ENCODE measurements around the gene MOB3A. TPM values are rescaled to one million over a fixed set of nuclear protein-coding genes. Genes with fewer than 3 reads are reported as not detected.
"Not testable (repeated sequence)": the region's sequence is repeated elsewhere in the genome, so short reads cannot be mapped to it uniquely, and the experiment has no call there.

The MOB3A gene
- total RNA-seq, 1 donor from 2014 or later: 15.6 TPM

GRCh38 chr19:2089727-2090053 is 6.4 kb downstream of the MOB3A start:
- intact Hi-C loops (cut with DNase I): no loop called here
- ATAC-seq (ENCODE audit: poor library complexity): no peak
- no peak for DNase-seq

- intact Hi-C loops (cut with DNase I): no loop called here
- DNase-seq: no peak
- no peak for ATAC-seq (ENCODE audit: poor library complexity)
Measured at GRCh38 chr19:2089001-2089711, 7.0 kb downstream of the MOB3A start.

DNA sequence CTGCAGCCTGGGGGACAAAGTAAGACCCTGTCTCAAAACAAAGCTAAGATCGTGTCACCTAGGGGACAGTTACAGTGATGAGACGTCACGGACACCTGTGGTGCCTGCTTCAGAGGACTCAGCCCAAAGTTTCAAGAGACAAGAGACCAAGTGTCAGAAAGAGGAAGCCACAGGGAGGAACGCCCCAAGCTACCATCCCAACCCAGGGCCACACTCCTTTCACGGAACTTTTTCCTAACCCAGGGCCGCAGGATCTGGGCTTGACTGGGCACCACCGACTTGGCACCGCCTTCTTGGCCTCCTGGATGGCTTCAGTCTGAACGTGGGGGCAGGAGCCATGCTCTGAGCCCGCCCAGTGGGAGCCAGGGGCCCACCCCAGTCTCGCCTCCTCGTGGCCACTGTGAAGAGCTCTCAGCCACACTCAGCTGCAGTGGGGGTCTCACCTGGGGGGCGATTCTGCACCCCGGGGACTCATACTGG is 8.5 kb downstream of the MOB3A start:
- no peak for DNase-seq
- intact Hi-C loops (cut with DNase I): no loop called here
- ATAC-seq (ENCODE audit: poor library complexity): peak; percentile 8

DNA sequence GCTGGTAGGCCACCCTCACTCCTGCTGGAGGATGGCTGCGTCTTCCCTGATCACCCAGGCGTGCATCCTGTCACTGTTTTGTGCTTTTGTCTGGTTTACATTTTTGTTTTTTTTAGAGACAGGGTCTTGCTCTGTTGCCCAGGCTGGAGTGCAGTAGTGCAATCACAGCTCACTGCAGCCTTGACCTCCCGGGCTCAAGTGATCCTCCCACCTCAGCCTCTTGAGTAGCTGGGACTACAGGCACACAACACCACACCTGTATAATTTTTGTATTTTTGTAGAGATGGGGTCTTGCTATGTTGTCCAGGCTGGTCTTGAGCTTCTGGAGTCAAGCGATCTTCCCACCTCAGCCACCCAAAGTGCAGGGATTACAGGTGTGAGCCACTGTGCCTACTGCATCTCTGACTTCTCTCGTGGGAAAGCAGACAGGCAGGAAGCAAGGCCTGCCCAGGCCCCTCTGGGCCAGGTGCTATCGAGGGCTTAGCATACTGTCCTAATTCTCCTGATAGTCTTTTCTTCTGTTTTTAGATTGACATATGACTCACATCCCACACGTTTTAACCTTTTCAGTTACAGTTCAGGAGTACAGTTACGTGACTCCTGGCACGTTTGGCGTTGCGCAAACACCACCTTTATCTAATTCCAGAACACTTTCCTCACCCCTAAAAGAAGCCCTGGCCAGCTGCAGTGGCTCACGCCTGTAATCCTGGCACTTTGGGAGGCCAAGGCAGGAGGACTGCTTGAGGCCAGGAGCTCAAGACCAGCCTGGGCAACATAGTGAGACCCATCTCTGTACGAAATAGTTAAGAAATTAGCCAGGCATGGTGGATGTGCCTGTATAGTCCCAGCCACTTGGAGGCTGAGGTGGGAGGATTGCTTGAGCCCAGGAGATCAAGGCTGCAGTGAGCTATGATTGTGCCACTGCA is 9.2 kb downstream of the MOB3A start:
- ATAC-seq (ENCODE audit: poor library complexity); intact Hi-C loops (cut with DNase I); DNase-seq: not testable (repeated sequence)

DNA sequence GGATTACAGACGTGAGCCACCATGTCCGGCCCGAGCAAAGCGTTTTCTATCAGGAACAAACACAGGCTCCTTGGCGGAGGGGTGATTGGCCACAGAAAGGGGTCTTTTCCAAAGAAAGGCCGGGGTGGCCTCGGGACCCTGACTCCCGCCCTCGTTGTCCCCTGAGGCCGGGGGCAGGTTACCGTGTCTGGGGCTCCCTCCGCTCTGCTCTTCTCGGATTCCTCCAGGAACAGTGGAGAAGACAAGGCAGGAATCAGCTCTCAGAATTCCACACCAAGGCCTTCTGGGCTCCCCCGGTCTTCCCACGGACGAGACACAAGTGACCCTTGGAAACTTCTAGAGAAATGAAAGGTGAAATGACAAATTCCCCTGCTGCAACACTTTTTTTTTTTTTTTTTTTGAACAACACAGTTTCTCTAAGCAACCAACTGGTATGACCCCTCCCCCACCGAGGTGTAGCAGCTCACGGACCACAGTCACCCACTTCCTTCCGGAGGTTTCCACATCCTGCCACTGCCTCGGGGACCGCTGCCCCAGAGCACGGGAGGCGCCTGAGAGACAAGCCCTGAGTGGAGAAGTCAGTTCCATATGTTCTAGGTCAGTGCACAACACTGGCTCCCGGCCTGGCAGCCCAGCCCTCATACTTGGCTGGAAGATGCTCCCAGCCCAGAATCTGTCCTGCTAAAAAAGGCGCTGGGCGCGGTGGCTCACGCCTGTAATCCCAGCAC is 11.0 kb downstream of the MOB3A start:
- intact Hi-C loops (cut with DNase I): no loop called here

GRCh38 chr19:2083174-2083854 is 12.8 kb downstream of the MOB3A start:
- ATAC-seq (ENCODE audit: poor library complexity) (peak; percentile 19), DNase-seq (no peak)
- intact Hi-C loops (cut with DNase I): no loop called here

More for the DNA sequence above, 11.0 kb downstream of the MOB3A start:
- ATAC-seq (ENCODE audit: poor library complexity) (peak; percentile 55), DNase-seq (peak; percentile 85)

- DNase-seq (no peak), ATAC-seq (ENCODE audit: poor library complexity) (peak; percentile 12)
- intact Hi-C loops (cut with DNase I): no loop called here
Measured at GRCh38 chr19:2081873-2082810, 14.0 kb downstream of the MOB3A start.

- intact Hi-C loops (cut with DNase I): no loop called here
- no peak for DNase-seq
- ATAC-seq (ENCODE audit: poor library complexity): no peak
Measured at GRCh38 chr19:2080336-2080988, 15.7 kb downstream of the MOB3A start.

DNA sequence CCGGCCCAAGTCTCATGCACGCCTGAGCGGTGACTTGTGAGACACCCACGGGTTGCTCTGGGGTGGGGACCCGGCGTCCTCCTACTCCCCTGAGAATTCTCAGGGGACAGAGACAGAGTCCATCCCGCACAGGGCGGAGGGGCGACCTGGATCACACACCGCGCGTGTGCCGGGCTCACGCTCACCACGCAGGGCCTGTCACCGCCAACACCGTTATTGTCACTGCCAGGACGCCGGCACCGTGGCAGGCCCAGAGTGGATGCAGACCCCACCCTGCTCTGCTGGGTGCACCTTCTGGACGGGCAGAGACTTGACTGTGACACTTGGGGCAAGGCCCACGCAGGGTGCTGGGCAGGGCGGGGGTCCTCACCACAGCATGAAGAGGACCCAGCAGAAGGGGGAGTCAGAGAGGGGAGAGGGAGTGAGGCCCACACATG is 16.2 kb downstream of the MOB3A start:
- ATAC-seq (ENCODE audit: poor library complexity): no peak
- intact Hi-C loops (cut with DNase I): no loop called here
- no peak for DNase-seq

- DNase-seq (no peak), ATAC-seq (ENCODE audit: poor library complexity) (no peak)
- intact Hi-C loops (cut with DNase I): no loop called here
Measured at GRCh38 chr19:2079076-2079864, 16.9 kb downstream of the MOB3A start.

DNA sequence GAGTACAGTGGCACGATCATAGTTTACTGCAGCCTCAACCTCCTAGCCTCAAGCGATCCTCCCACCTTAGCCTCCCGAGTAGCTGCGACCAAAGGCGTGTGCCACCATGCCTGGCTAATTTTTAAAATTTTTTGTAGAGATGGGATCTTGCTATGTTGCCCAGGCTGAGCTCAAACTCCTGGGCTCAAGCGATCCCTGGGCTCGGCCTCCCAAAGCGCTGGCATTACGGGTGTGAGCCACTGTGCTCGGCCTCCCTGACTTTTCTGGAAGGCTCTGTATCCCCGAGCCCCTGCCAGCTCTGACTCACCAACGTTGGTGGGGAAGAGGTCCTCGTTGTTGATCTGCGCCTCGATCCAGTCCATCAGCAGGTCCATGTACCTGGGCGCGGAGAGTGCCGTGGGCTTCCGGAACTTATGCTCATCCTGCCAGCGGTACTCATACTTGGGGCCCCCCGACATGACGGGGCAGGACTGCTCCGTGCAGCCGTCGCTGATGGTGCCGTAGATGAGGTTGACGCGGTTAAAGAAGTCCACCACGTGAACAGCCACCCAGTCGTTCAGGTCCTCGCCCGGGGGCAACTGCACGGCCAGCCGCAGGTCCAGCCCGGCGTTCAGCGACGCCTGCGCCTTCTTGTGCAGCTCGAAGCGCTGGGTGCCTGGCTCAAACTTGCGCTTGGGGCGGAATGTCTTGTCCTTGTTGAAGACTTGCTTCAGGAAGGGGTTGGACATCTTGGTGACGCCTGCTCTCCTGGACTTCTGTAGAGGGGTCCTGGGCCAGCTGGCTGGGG is 18.1 kb downstream of the MOB3A start:
- intact Hi-C loops (cut with DNase I): no loop called here
- ATAC-seq (ENCODE audit: poor library complexity): no peak
- DNase-seq: no peak

DNA sequence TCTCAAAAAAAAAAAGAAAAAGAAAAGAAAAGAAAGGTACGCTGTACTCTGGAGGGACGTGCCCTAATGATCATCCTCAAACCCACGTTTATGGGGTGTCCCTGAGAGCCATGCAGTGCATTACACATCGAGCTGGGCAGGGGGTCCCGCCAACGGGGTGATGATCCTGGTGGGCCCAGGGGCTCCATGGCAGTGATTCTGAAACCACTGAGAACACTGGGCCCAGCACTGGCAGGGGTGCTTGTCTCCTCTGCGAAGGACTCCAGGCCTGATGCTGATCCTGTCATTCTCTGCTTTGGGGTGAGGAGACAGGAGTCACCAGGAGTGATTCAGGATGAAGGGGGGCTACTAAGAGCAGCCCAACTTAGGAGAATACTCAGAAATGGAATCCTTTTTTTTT is 18.7 kb downstream of the MOB3A start:
- intact Hi-C loops (cut with DNase I): no loop called here
- ATAC-seq (ENCODE audit: poor library complexity): no peak
- no peak for DNase-seq

DNA sequence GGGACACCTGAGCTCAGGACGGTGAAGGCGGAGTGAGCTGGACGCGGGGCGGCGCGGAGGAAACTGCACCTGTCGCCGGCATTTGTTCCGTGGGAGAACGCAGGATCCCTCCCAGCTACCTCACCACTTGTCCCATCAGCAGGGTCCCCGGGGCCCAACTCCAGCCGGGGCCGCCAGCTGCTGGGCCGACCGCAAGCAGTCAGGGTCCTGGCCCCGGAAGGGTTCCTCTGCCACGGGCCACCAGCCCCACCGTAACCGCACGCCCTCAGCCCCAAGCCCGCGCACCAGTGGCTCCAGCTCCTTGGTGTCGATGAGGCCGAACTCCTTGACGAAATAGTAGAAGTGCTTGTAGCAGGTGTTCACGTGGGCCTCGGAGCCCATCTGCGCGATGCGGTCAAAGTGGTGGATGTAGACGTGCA is 19.6 kb downstream of the MOB3A start:
- no peak for DNase-seq
- ATAC-seq (ENCODE audit: poor library complexity): no peak
- intact Hi-C loops (cut with DNase I): no loop called here

- no peak for ATAC-seq (ENCODE audit: poor library complexity)
- intact Hi-C loops (cut with DNase I): loop anchor here (5.0 kb wide), 1 partner anchor 151 kb away; no protein-coding TSS in a partner anchor
- DNase-seq: no peak
Measured at GRCh38 chr19:2072757-2073551, 23.2 kb downstream of the MOB3A start.
